Tibial nerve (tissue), 4 donors: ENCODE results near the gene FOXJ2. TPM values are rescaled to one million over a fixed set of nuclear protein-coding genes. Genes with fewer than 3 reads are reported as not detected.
"Not testable (repeated sequence)": the region's sequence is repeated elsewhere in the genome, so short reads cannot be mapped to it uniquely, and the experiment has no call there.

ENCODE experiments used
- DNase-seq, 2 donors: peaks; one replicate each; pipeline ENCODE4 v3.0.0-alpha.2; 2019; ENCODE audit warnings: low spot score in 2 of 2
- H3K27ac ChIP-seq, 4 donors: fragments of 200-600 bp; sonication (generic) in 3 of 4; one replicate each; pipeline ENCODE4 v1.5.1; 2017 to 2019; ENCODE audit warnings: mild to moderate bottlenecking in 1 of 4
- H3K27me3 ChIP-seq, 2 donors: fragments of 200-600 bp; sonication (generic) in 1 of 2; one replicate each; pipeline versions ENCODE4 v1.5.1 to v1.6.0; 2017 to 2019
- H3K36me3 ChIP-seq, 3 donors: fragments of 200-600 bp; sonication (generic); one replicate each; pipeline ENCODE4 v1.5.1; 2018 to 2019
- H3K4me1 ChIP-seq, 4 donors: fragments of 200-600 bp; sonication (generic) in 3 of 4; one replicate each; pipeline ENCODE4 v1.5.1; 2017 to 2019
- H3K4me3 ChIP-seq, 4 donors: fragments of 200-600 bp; sonication (generic) in 3 of 4; one replicate each; pipeline ENCODE4 v1.5.1; 2017 to 2019; ENCODE audit warnings: mild to moderate bottlenecking in 1 of 4, moderate library complexity in 1 of 4
- H3K9me3 ChIP-seq, 4 donors: fragments of 200-600 bp; sonication (generic) in 3 of 4; one replicate each; pipeline ENCODE4 v1.5.1; 2017 to 2019
- EP300 ChIP-seq, 2 donors: sonication (generic); formaldehyde crosslinking; IDR thresholded peaks; one replicate each; pipeline ENCODE4 v1.6.1; 2017; ENCODE audit warnings: antibody characterized with exemption in 2 of 2, mild to moderate bottlenecking in 1 of 2
- POLR2A ChIP-seq, 2 donors: fragments of 450-650 bp; IDR thresholded peaks; one replicate each; pipeline ENCODE4 v1.6.1; 2017; ENCODE audit warnings: antibody characterized with exemption in 2 of 2, mild to moderate bottlenecking in 2 of 2, moderate library complexity in 2 of 2
- WGBS, 2 donors: methylation state at CpG; one replicate each; pipeline ENCODE4 v1.1.5; 2018; 5-methylcytosine and 5-hydroxymethylcytosine counted together
- total RNA-seq, 4 donors: library from RNA; depleted of rRNA; stranded (reverse); fragments of >200 nt; gene quantifications; one replicate each; pipeline ENCODE4 v1.1.0, GENCODE V29; 2016
- TF ChIP-seq, protein P1 (sequence below), 5 experiments: fragments of 200-600 bp in 3 of 5; fragments of 450-650 bp in 2 of 5; sonication (generic) in 3 of 5; IDR thresholded peaks; one replicate each; pipeline ENCODE4 v1.5.1; 2016 to 2019; ENCODE audit warnings: antibody characterized with exemption in 5 of 5, mild to moderate bottlenecking in 3 of 5, moderate library complexity in 2 of 5

The FOXJ2 gene
- total RNA-seq, 4 donors from 2014 or later, result 19.4 to 24.7 (median 20.1) TPM

DNA sequence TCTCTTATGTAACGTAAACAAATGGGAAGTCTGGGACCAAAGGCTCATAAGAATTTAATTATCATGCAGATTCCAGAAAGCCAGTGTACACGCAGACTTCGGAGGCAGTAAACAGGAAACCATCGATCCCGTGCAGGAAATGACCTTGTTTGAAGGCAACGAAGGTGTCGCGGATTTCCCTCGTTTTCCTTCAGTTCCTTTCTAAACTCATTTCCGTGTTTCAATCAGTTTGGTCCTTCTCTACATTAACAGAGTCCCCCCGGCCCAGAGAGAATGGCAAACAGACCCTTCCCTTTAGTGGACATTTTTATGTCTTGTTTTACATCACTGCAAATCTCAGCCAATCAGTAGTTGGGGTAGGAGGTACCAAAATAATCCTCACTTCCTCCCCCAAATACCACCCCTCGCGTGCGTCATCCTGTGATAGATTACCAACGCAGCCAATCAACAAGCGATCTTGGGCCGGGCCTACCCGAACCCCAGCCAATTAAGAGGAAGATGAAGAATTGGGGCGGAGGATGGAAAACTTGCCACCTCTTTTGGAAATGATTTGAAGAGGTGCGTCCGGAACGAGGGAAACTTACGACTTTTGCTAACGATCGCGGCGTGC, 6.1 kb upstream of the FOXJ2 start:
- no peaks in the 10 kb centered on the region for H3K27me3 ChIP-seq
- no peaks in the 10 kb centered on the region for H3K9me3 ChIP-seq
- peak overlapping the region; percentile 66 to 80 (median 72) for H3K4me3 ChIP-seq
- no peaks in the 10 kb centered on the region for H3K36me3 ChIP-seq
- peak overlapping the region; percentile 99 to 100 (median 100) for H3K27ac ChIP-seq
- WGBS, 2 donors, result 0 to 1% methylated on average over 27 of the region's 27 CpGs
- peaks cover 0 to 10% (median 0%) of the 10 kb centered on the region in 4 donors for H3K4me1 ChIP-seq
- TF ChIP-seq POLR2A (IDR thresholded peaks at IDR 0.05) (peak; percentile 68 to 82), EP300 (IDR thresholded peaks at IDR 0.05) (peak; percentile 62 to 94)
- TF ChIP-seq, protein P1, sequence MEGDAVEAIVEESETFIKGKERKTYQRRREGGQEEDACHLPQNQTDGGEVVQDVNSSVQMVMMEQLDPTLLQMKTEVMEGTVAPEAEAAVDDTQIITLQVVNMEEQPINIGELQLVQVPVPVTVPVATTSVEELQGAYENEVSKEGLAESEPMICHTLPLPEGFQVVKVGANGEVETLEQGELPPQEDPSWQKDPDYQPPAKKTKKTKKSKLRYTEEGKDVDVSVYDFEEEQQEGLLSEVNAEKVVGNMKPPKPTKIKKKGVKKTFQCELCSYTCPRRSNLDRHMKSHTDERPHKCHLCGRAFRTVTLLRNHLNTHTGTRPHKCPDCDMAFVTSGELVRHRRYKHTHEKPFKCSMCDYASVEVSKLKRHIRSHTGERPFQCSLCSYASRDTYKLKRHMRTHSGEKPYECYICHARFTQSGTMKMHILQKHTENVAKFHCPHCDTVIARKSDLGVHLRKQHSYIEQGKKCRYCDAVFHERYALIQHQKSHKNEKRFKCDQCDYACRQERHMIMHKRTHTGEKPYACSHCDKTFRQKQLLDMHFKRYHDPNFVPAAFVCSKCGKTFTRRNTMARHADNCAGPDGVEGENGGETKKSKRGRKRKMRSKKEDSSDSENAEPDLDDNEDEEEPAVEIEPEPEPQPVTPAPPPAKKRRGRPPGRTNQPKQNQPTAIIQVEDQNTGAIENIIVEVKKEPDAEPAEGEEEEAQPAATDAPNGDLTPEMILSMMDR (IDR thresholded peaks at IDR 0.05), result no peak
- peak; percentile 97 to 99 for DNase-seq

DNA sequence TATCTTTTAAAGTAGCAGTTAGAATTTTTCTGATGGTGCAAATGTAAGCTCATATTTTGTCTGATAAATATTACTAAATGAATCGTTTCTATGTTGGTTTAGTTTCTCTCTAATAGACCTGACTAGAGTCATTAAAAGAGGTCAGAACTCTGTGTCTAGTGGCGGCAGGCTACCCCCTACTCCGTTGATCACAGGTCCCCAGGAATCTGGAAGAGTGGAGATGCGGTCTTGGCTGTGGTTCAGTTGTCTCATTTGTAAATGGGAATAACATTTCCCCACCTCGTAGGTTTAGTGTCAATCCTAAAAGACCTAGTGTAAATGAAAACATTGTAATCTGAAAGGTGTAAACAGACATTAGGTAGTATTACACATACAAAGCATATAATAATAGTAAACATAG, 4.7 kb upstream of the FOXJ2 start:
- H3K4me1 ChIP-seq, result peaks cover 0 to 17% (median 0%) of the 10 kb centered on the region in 4 donors
- H3K9me3 ChIP-seq, result no peaks in the 10 kb centered on the region
- DNase-seq, result no peak
- 72 to 76% methylated on average over 5 of the region's 5 CpGs for WGBS, 2 donors
- no peaks in the 10 kb centered on the region for H3K36me3 ChIP-seq
- peak overlapping the region in 1 of 4 donors; percentile 71 for H3K4me3 ChIP-seq
- no peaks in the 10 kb centered on the region for H3K27me3 ChIP-seq
- H3K27ac ChIP-seq, result no peak overlapping the region
- TF ChIP-seq EP300 (IDR thresholded peaks at IDR 0.05) (no peak), POLR2A (IDR thresholded peaks at IDR 0.05) (no peak)
- TF ChIP-seq, protein P1 (IDR thresholded peaks at IDR 0.05), result no peak

GRCh38 chr12:8028267-8028666, 4.2 kb upstream of the FOXJ2 start:
- no peak for DNase-seq
- no peak overlapping the region for H3K4me3 ChIP-seq
- no peak overlapping the region for H3K27ac ChIP-seq
- no peaks in the 10 kb centered on the region for H3K27me3 ChIP-seq
- H3K9me3 ChIP-seq, result no peaks in the 10 kb centered on the region
- peaks cover 0 to 18% (median 0%) of the 10 kb centered on the region in 4 donors for H3K4me1 ChIP-seq
- H3K36me3 ChIP-seq, result no peaks in the 10 kb centered on the region
- 95 to 97% methylated on average over 15 of the region's 15 CpGs for WGBS, 2 donors
- TF ChIP-seq POLR2A (IDR thresholded peaks at IDR 0.05) (no peak), EP300 (IDR thresholded peaks at IDR 0.05) (no peak)
- TF ChIP-seq, protein P1 (IDR thresholded peaks at IDR 0.05), result no peak

GRCh38 chr12:8030189-8030588, 2.3 kb upstream of the FOXJ2 start:
- no peak overlapping the region for H3K4me3 ChIP-seq
- no peak overlapping the region for H3K27ac ChIP-seq
- TF ChIP-seq, protein P1 (IDR thresholded peaks at IDR 0.05), result no peak
- no peak for TF ChIP-seq POLR2A (IDR thresholded peaks at IDR 0.05)
- TF ChIP-seq EP300 (IDR thresholded peaks at IDR 0.05), result no peak
- DNase-seq, result no peak
- WGBS, 2 donors, result 65 to 75% methylated on average over 3 of the region's 3 CpGs
- H3K36me3 ChIP-seq, result no peaks in the 10 kb centered on the region
- H3K4me1 ChIP-seq, result peaks cover 0 to 37% (median 15%) of the 10 kb centered on the region in 4 donors
- H3K27me3 ChIP-seq, result no peaks in the 10 kb centered on the region
- H3K9me3 ChIP-seq, result no peaks in the 10 kb centered on the region

- not testable (repeated sequence) for H3K27me3 ChIP-seq, H3K36me3 ChIP-seq, DNase-seq, H3K4me3 ChIP-seq, H3K9me3 ChIP-seq
- Histone ChIP-seq H3K27ac (peak overlapping the region in 1 of 4 donors; percentile 99), H3K4me1 (peaks cover 0 to 39% (median 21%) of the 10 kb centered on the region in 4 donors)
- 96% methylated on average over 18 to 23 of the region's 23 CpGs for WGBS, 2 donors
Observed at GRCh38 chr12:8031017-8031416, 1.5 kb upstream of the FOXJ2 start.
